ENCODE data around the gene CD276. TPM values are rescaled to one million over a fixed set of nuclear protein-coding genes. Genes with fewer than 3 reads are reported as not detected.

CD276 gene
- total and polyA plus RNA-seq, 2 experiments from 2014 or later: 94.6 to 104 TPM

DNA sequence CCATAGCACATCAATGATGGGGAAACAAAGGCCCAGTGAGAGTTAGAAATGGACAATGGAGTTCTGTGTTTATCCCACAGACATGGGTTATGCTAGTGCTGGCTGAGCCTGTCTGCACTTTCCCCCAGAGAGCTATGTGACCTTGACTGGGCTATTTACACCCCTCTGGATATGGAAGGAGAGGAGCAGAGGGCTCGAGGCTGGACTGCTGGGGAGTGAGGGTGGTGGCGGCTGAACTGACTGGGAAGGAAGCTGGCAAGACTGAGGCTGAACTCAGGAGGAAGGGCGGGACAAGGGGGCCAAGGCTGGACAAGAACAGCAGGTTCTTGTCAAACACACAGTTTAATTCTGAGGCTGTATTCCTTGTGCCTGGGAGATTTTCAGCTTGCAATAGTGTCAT, 79.7 kb downstream of the CD276 start:
- Histone ChIP-seq H3F3A (ENCODE audit: insufficient read depth) (0 out of 2 replicates have a peak, but pooled peaks cover 4% of the 10 kb centered on the region), H3K27ac (no peak overlapping the region), H3K9me2 (ENCODE audit: insufficient read depth) (no peaks in the 10 kb centered on the region), H3K27me3 (replicated peaks; ENCODE audit: insufficient read depth) (peaks cover 62% of the 10 kb centered on the region), H2AFZ (no peak overlapping the region), H3K9ac (no peak overlapping the region), H3K9me3 (ENCODE audit: low read depth) (no peaks in the 10 kb centered on the region), H3K79me2 (ENCODE audit: insufficient read depth) (no peaks in the 10 kb centered on the region), H3K4me3 (no peak overlapping the region), H4K20me1 (ENCODE audit: insufficient read depth) (no peaks in the 10 kb centered on the region), H3K4me1 (ENCODE audit: insufficient read depth) (no peaks in the 10 kb centered on the region), H3K36me3 (ENCODE audit: low read depth) (no peaks in the 10 kb centered on the region), H3K4me2 (ENCODE audit: unreplicated experiment) (no peak overlapping the region)
- TF ChIP-seq EZH2phosphoT487 (IDR thresholded peaks at IDR 0.05; ENCODE audit: insufficient read depth, low read depth) (no peak), EZH2 (IDR thresholded peaks at IDR 0.05; ENCODE audit: insufficient read depth, poor library complexity, severe bottlenecking) (no peak)
- DNase-seq: no peak
- in situ Hi-C loops (cut with MboI): no loop called here
- 41 to 43% methylated on average over 3 of the region's 3 CpGs for WGBS, 2 experiments (ENCODE audit: low coverage in 1 of 2, low lambda C conversion rate in 2 of 2, missing lambda C conversion rate in 2 of 2)

Other genes with a start within 250 kb of the CD276 start
- gene REC114, start 241.2 kb upstream of the CD276 start, total RNA-seq (2014; rRNA removed; shearing (Covaris generic)): not detected in 2 replicates
- not detected in 2 replicates for gene REC114, start 241.2 kb upstream of the CD276 start, polyA plus RNA-seq (2016; fragmentation: Nextera tagmentation; extraction: Ambion mirVana)
- 183 and 272 TPM in 2 replicates for gene NPTN, start 51.0 kb upstream of the CD276 start, total RNA-seq (2014; rRNA removed; shearing (Covaris generic))
- gene NPTN, start 51.0 kb upstream of the CD276 start, polyA plus RNA-seq (2016; fragmentation: Nextera tagmentation; extraction: Ambion mirVana): 128 and 136 TPM in 2 replicates
- 8.1 and 10.4 TPM in 2 replicates for gene INSYN1, start 69.0 kb downstream of the CD276 start, total RNA-seq (2014; rRNA removed; shearing (Covaris generic))
- 0.10 and 0.11 TPM in 2 replicates for gene INSYN1, start 69.0 kb downstream of the CD276 start, polyA plus RNA-seq (2016; fragmentation: Nextera tagmentation; extraction: Ambion mirVana)
- gene TBC1D21, start 189.2 kb downstream of the CD276 start, total RNA-seq (2014; rRNA removed; shearing (Covaris generic)): not detected in 2 replicates
- not detected in 2 replicates for gene TBC1D21, start 189.2 kb downstream of the CD276 start, polyA plus RNA-seq (2016; fragmentation: Nextera tagmentation; extraction: Ambion mirVana)
- gene LOXL1, start 242.1 kb downstream of the CD276 start, total RNA-seq (2014; rRNA removed; shearing (Covaris generic)): 534 and 540 TPM in 2 replicates
- 396 and 401 TPM in 2 replicates for gene LOXL1, start 242.1 kb downstream of the CD276 start, polyA plus RNA-seq (2016; fragmentation: Nextera tagmentation; extraction: Ambion mirVana)